ENCODE results near the gene DROSHA. TPM values are rescaled to one million over a fixed set of nuclear protein-coding genes. Genes with fewer than 3 reads are reported as not detected.

The DROSHA gene
- total RNA-seq, 1 experiment from 2014 or later = 106 TPM

GRCh38 chr5:31523041-31523440 is 8.9 kb downstream of the DROSHA start:
- Histone ChIP-seq H3K9me3 (ENCODE audit: control insufficient read depth, low read depth, low read length) (no peaks in the 10 kb centered on the region), H4K91ac (ENCODE audit: insufficient read length, low read depth, low read length) (no peak overlapping the region)

More at GRCh38 chr5:31523041-31523440, 8.9 kb downstream of the DROSHA start:
- no peak overlapping the region for H3K9ac ChIP-seq (ENCODE audit: extremely low read depth, insufficient read length, low read length)
- no peak overlapping the region for H2BK5ac ChIP-seq (ENCODE audit: insufficient read length, low read length)
- no peak overlapping the region for H2BK12ac ChIP-seq (ENCODE audit: insufficient read length, low read depth, low read length)
- H3K23me2 ChIP-seq (ENCODE audit: insufficient read length, low read depth, low read length, poor library complexity, severe bottlenecking) = no peaks in the 10 kb centered on the region
- no peak overlapping the region for H3K14ac ChIP-seq (ENCODE audit: insufficient read depth, low read length)
- no peak overlapping the region for H4K5ac ChIP-seq (ENCODE audit: insufficient read length, low read depth, low read length)
- Mint-ChIP-seq H3K4me1 (no peaks in the 10 kb centered on the region), H3K9me3 (no peaks in the 10 kb centered on the region), H3K27me3 (ENCODE audit: low read depth) (no peaks in the 10 kb centered on the region), H3K27ac (no peak overlapping the region), H3K36me3 (ENCODE audit: insufficient read depth in 1 of 3, low read depth in 3 of 3) (peaks cover 37 to 63% (median 63%) of the 10 kb centered on the region in 3 experiments), H3K4me3 (no peak overlapping the region)
- H4K8ac ChIP-seq (replicated peaks; ENCODE audit: insufficient read length, low read depth, low read length) = no peak overlapping the region
- no peak overlapping the region for H3K4ac ChIP-seq (ENCODE audit: low read depth, low read length)
- no peak overlapping the region for H2AK5ac ChIP-seq (ENCODE audit: insufficient read length, low read length)
- no peak overlapping the region for H2AFZ ChIP-seq (ENCODE audit: low read length)
- TF ChIP-seq CTCF (conservative IDR thresholded peaks at IDR 0.05) = no peak
- no peak overlapping the region for H3K27ac ChIP-seq (ENCODE audit: insufficient read length, low read depth, low read length)
- no peaks in the 10 kb centered on the region for H3K79me1 ChIP-seq (ENCODE audit: insufficient read depth, low read depth, low read length, poor library complexity, severe bottlenecking)
- H3K4me2 ChIP-seq (ENCODE audit: insufficient read depth, insufficient read length, low read length) = no peak overlapping the region
- no peaks in the 10 kb centered on the region for H4K20me1 ChIP-seq (ENCODE audit: control insufficient read depth, insufficient read depth, insufficient read length)
- H2BK15ac ChIP-seq (ENCODE audit: low read depth, low read length) = no peak overlapping the region
- no peak overlapping the region for H2BK20ac ChIP-seq (ENCODE audit: low read depth, low read length, poor library complexity, severe bottlenecking)
- DNase-seq = no peak
- no peaks in the 10 kb centered on the region for H3K4me1 ChIP-seq (ENCODE audit: insufficient read depth, low read length)
- no peaks in the 10 kb centered on the region for H3K27me3 ChIP-seq (ENCODE audit: insufficient read depth, low read length)
- H3K23ac ChIP-seq (ENCODE audit: insufficient read length, low read depth, low read length) = no peak overlapping the region
- no peaks in the 10 kb centered on the region for H3K79me2 ChIP-seq (ENCODE audit: insufficient read depth, low read length)
- H2BK120ac ChIP-seq (ENCODE audit: low read depth, low read length, poor library complexity, severe bottlenecking) = no peak overlapping the region
- H3K18ac ChIP-seq (ENCODE audit: insufficient read length, low read depth, low read length) = no peak overlapping the region
- no CpG with 5 or more reads among the region's 4 CpGs for WGBS (ENCODE audit: extremely low coverage, insufficient read length, low lambda C conversion rate)
- H3T11ph ChIP-seq (ENCODE audit: low read length) = no peak overlapping the region
- no peak overlapping the region for H3K56ac ChIP-seq (ENCODE audit: insufficient read length, low read depth, low read length)

Data from H9 (cell line).